ENCODE results near the gene CDC73. TPM values are rescaled to one million over a fixed set of nuclear protein-coding genes. Genes with fewer than 3 reads are reported as not detected.

Gene CDC73
- total and polyA plus RNA-seq, 3 donors from 2014 or later, result 31.4 to 47.1 (median 39.6) TPM

DNA sequence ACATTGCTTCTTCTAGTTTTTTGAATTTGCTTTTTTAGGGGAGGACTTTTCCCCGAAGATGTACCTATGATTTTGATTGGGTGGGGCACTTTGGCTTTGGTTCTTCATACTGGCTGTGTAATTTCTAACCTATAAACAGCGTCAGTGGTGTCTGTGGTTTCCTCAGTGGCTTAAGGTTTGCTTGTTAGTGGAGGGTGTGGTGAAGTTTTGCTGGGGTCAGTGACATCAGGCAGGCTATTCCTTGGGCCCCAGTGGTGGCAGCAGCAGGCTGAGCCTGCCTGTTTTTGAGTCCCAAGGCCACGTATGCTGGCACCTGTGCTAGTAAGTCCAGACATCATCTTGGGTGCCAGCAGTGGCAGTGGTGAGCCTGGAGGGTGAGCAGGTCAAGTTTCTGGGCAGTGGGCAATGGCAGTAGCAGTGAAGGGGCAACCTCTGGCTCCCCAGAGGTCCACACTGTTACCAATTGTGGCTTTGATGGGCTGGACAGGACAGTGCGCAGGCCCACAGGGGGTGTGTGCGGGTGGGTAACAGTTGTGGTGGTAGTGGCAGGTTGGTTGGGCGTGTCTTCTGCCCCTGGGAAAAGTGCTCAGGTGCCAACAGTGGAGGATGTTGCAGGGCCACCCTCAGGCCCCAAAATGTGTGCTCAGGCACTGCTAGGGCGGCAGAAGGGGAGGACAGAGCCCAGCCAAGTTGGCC is 119.4 kb downstream of the CDC73 start:
- TF ChIP-seq, protein P1, sequence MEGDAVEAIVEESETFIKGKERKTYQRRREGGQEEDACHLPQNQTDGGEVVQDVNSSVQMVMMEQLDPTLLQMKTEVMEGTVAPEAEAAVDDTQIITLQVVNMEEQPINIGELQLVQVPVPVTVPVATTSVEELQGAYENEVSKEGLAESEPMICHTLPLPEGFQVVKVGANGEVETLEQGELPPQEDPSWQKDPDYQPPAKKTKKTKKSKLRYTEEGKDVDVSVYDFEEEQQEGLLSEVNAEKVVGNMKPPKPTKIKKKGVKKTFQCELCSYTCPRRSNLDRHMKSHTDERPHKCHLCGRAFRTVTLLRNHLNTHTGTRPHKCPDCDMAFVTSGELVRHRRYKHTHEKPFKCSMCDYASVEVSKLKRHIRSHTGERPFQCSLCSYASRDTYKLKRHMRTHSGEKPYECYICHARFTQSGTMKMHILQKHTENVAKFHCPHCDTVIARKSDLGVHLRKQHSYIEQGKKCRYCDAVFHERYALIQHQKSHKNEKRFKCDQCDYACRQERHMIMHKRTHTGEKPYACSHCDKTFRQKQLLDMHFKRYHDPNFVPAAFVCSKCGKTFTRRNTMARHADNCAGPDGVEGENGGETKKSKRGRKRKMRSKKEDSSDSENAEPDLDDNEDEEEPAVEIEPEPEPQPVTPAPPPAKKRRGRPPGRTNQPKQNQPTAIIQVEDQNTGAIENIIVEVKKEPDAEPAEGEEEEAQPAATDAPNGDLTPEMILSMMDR (IDR thresholded peaks at IDR 0.05), result no peak
- TF ChIP-seq POLR2A (IDR thresholded peaks at IDR 0.05), result no peak
- H3K4me3 ChIP-seq, result no peak overlapping the region
- H3K36me3 ChIP-seq (ENCODE audit: low read depth, missing control alignments), result no peaks in the 10 kb centered on the region
- intact Hi-C loops (cut with DNase I; ENCODE audit: low total_unique reads), result no loop called here
- H3K27me3 ChIP-seq, result no peaks in the 10 kb centered on the region
- 93 to 98% methylated on average over 3 to 6 of the region's 7 CpGs for WGBS, 2 donors
- DNase-seq, result no peak
- H3K4me1 ChIP-seq, result no peaks in the 10 kb centered on the region
- no peaks in the 10 kb centered on the region for H3K9me3 ChIP-seq
- no peak overlapping the region for H3K27ac ChIP-seq

GRCh38 chr1:193242000-193242399 is 120.2 kb downstream of the CDC73 start:
- TF ChIP-seq, protein P1 (IDR thresholded peaks at IDR 0.05), result no peak
- TF ChIP-seq POLR2A (IDR thresholded peaks at IDR 0.05), result no peak
- Histone ChIP-seq H3K4me3 (no peak overlapping the region), H3K27ac (no peak overlapping the region), H3K36me3 (ENCODE audit: low read depth, missing control alignments) (no peaks in the 10 kb centered on the region), H3K9me3 (no peaks in the 10 kb centered on the region), H3K4me1 (no peaks in the 10 kb centered on the region), H3K27me3 (no peaks in the 10 kb centered on the region)
- no peak for DNase-seq
- WGBS, 2 donors, result 95 to 100% methylated on average over 4 of the region's 4 CpGs
- intact Hi-C loops (cut with DNase I; ENCODE audit: low total_unique reads), result no loop called here

DNA sequence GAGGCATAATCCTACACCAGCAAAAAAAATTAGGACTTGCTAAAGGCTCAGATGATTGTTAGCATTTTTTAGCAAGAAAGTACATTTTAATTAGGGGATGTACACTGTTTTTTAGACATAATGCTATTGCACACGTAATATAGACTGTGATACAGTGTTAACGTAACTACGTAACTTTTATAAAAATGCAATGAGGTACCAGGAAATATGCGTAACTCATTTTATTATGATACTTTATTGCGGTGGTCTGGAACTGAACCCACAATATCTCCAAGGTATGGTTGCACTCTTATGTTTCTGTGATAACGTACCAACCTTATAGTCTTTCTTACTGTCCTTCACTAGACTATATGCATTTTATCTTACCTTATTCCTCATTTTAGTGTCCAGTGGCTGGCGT is 127.4 kb downstream of the CDC73 start:
- H3K27me3 ChIP-seq, result no peaks in the 10 kb centered on the region
- whole genome bisulfite sequencing, 2 donors, result 91 to 96% methylated on average over 7 of the region's 7 CpGs
- H3K36me3 ChIP-seq (ENCODE audit: low read depth, missing control alignments), result no peaks in the 10 kb centered on the region
- no peak for DNase-seq
- no peaks in the 10 kb centered on the region for H3K9me3 ChIP-seq
- intact Hi-C loops (cut with DNase I; ENCODE audit: low total_unique reads), result no loop called here
- H3K27ac ChIP-seq, result no peak overlapping the region
- no peak overlapping the region for H3K4me3 ChIP-seq
- no peak for TF ChIP-seq POLR2A (IDR thresholded peaks at IDR 0.05)
- TF ChIP-seq, protein P1 (IDR thresholded peaks at IDR 0.05), result no peak
- no peaks in the 10 kb centered on the region for H3K4me1 ChIP-seq

GRCh38 chr1:193251950-193252349 is 130.1 kb downstream of the CDC73 start:
- Histone ChIP-seq H3K36me3 (ENCODE audit: low read depth, missing control alignments) (no peaks in the 10 kb centered on the region), H3K9me3 (no peaks in the 10 kb centered on the region), H3K4me1 (no peaks in the 10 kb centered on the region), H3K4me3 (no peak overlapping the region), H3K27me3 (no peaks in the 10 kb centered on the region), H3K27ac (no peak overlapping the region)
- intact Hi-C loops (cut with DNase I; ENCODE audit: low total_unique reads), result no loop called here
- WGBS, 2 donors, result 67 to 78% methylated on average over 2 of the region's 2 CpGs
- DNase-seq, result no peak
- TF ChIP-seq POLR2A (IDR thresholded peaks at IDR 0.05), result no peak
- TF ChIP-seq, protein P1 (IDR thresholded peaks at IDR 0.05), result no peak

- DNase-seq, result no peak
- Histone ChIP-seq H3K4me3 (no peak overlapping the region), H3K36me3 (ENCODE audit: low read depth, missing control alignments) (no peaks in the 10 kb centered on the region), H3K4me1 (no peaks in the 10 kb centered on the region), H3K27ac (no peak overlapping the region), H3K9me3 (no peaks in the 10 kb centered on the region), H3K27me3 (no peaks in the 10 kb centered on the region)
- TF ChIP-seq POLR2A (IDR thresholded peaks at IDR 0.05), result no peak
- TF ChIP-seq, protein P1 (IDR thresholded peaks at IDR 0.05), result no peak
- intact Hi-C loops (cut with DNase I; ENCODE audit: low total_unique reads), result no loop called here
These were observed 134.2 kb downstream of the CDC73 start for GRCh38 chr1:193256019-193256418.

Measured in testis (tissue), 3 donors.